ENCODE results near the gene RTF1.

- TF ChIP-seq EZH2phosphoT487 (IDR thresholded peaks at IDR 0.05; ENCODE audit: borderline replicate concordance, low read length): no peak
- TF ChIP-seq CTCF (IDR thresholded peaks at IDR 0.05; ENCODE audit: low read depth, low read length, poor library complexity, severe bottlenecking): no peak
These were observed 82.4 kb downstream of the RTF1 start for GRCh38 chr15:41499109-41499851.

Measured in DOHH2 (cell line).